SU-DHL-6 (cell line): ENCODE measurements around the gene NUFIP2.

Source experiments
- H2AFZ ChIP-seq: fragments of 200-600 bp; sonication (generic); 2 replicates; pipeline ENCODE4 v1.6.1; 2014; ENCODE audit warnings: low read depth, mild to moderate bottlenecking, moderate library complexity, mixed read lengths, antibody characterized with exemption, low read length; ENCODE audit not compliant: severe bottlenecking
- H3F3A ChIP-seq: fragments of 200-600 bp; shearing (Covaris generic); 2 replicates; pipeline ENCODE4 v1.6.0; 2016; ENCODE audit warnings: antibody characterized with exemption, mild to moderate bottlenecking; ENCODE audit not compliant: insufficient read depth
- H3K27ac ChIP-seq: fragments of 200-600 bp; sonication (generic); 2 replicates; pipeline ENCODE4 v1.5.1; 2016; ENCODE audit warnings: low read depth, mild to moderate bottlenecking, low read length, moderate library complexity, mixed read lengths
- H3K27me3 ChIP-seq: fragments of 200-600 bp; sonication (generic), shearing (Covaris generic); 2 replicates; pipeline ENCODE4 v1.6.0; 2014; ENCODE audit warnings: mild to moderate bottlenecking, low read length
- H3K36me3 ChIP-seq: fragments of 200-600 bp; sonication (generic); 2 replicates; pipeline ENCODE4 v1.6.1; 2014; ENCODE audit warnings: mild to moderate bottlenecking, low read length, mixed read lengths
- H3K4me2 ChIP-seq: fragments of 300-600, 200-600 bp; shearing (Covaris generic), sonication (generic); 2 replicates; pipeline ENCODE4 v1.6.0; 2014; ENCODE audit warnings: low read length, low read depth, mild to moderate bottlenecking; ENCODE audit not compliant: poor library complexity, severe bottlenecking
- H3K4me3 ChIP-seq: fragments of 200-600 bp; sonication (generic); 2 replicates; pipeline ENCODE4 v1.5.1; 2014; ENCODE audit warnings: antibody characterized with exemption, low read length, mild to moderate bottlenecking, mixed read lengths; ENCODE audit not compliant: insufficient read depth, poor library complexity, severe bottlenecking
- H3K79me2 ChIP-seq: fragments of 200-600 bp; sonication (generic); 2 replicates; pipeline ENCODE4 v1.6.1; 2014; ENCODE audit warnings: mild to moderate bottlenecking, low read length, moderate library complexity; ENCODE audit not compliant: insufficient read depth
- H3K9ac ChIP-seq: fragments of 200-600 bp; sonication (generic); 2 replicates; pipeline ENCODE4 v1.7.0; 2014; ENCODE audit warnings: mild to moderate bottlenecking, low read length
- H3K9me2 ChIP-seq: fragments of 200-600 bp; sonication (generic); replicated peaks from 2 replicates; pipeline ENCODE4 v1.6.1; 2014; ENCODE audit warnings: low read length; ENCODE audit not compliant: insufficient read depth
- H3K9me3 ChIP-seq: fragments of 200-600 bp; sonication (generic); 2 replicates; pipeline ENCODE4 v1.6.1; 2014; ENCODE audit warnings: low read length, mixed read lengths; ENCODE audit not compliant: insufficient read depth
- H4K20me1 ChIP-seq: fragments of 200-600 bp; sonication (generic); 2 replicates; pipeline ENCODE4 v1.6.1; 2014; ENCODE audit warnings: low read depth, mild to moderate bottlenecking, antibody characterized with exemption, low read length, moderate library complexity, mixed read lengths
- EZH2phosphoT487 ChIP-seq: fragments of 200-600 bp; sonication (generic), shearing (Covaris generic); conservative IDR thresholded peaks from 2 replicates; pipeline ENCODE4 v1.6.1; 2018; ENCODE audit warnings: mild to moderate bottlenecking, antibody characterized with exemption, low read length, moderate library complexity, mixed read lengths
- TF ChIP-seq, protein P1 (sequence below): fragments of 200-600 bp; sonication (generic); IDR thresholded peaks from one replicate; pipeline ENCODE4 v1.5.1; 2017; ENCODE audit warnings: antibody characterized with exemption, mild to moderate bottlenecking, low read length, moderate library complexity; ENCODE audit not compliant: insufficient read depth, poor library complexity, severe bottlenecking

NUFIP2 gene

GRCh38 chr17:29253037-29253436 lies 40.9 kb downstream of the NUFIP2 start:
- no peaks in the 10 kb centered on the region for H3K9me2 ChIP-seq
- no peak overlapping the region for H3K9ac ChIP-seq
- H3K27me3 ChIP-seq, result no peaks in the 10 kb centered on the region
- peaks cover 3% of the 10 kb centered on the region; the same call in 1 of the 2 replicates for H4K20me1 ChIP-seq
- peaks cover 42% of the 10 kb centered on the region for H3F3A ChIP-seq
- no peaks in the 10 kb centered on the region for H3K9me3 ChIP-seq
- H3K79me2 ChIP-seq, result no peaks in the 10 kb centered on the region
- no peak overlapping the region for H3K4me2 ChIP-seq
- no peak overlapping the region for H3K27ac ChIP-seq
- H3K4me3 ChIP-seq, result no peak overlapping the region
- TF ChIP-seq EZH2phosphoT487, result no peak
- TF ChIP-seq, protein P1, sequence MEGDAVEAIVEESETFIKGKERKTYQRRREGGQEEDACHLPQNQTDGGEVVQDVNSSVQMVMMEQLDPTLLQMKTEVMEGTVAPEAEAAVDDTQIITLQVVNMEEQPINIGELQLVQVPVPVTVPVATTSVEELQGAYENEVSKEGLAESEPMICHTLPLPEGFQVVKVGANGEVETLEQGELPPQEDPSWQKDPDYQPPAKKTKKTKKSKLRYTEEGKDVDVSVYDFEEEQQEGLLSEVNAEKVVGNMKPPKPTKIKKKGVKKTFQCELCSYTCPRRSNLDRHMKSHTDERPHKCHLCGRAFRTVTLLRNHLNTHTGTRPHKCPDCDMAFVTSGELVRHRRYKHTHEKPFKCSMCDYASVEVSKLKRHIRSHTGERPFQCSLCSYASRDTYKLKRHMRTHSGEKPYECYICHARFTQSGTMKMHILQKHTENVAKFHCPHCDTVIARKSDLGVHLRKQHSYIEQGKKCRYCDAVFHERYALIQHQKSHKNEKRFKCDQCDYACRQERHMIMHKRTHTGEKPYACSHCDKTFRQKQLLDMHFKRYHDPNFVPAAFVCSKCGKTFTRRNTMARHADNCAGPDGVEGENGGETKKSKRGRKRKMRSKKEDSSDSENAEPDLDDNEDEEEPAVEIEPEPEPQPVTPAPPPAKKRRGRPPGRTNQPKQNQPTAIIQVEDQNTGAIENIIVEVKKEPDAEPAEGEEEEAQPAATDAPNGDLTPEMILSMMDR, result no peak
- H2AFZ ChIP-seq, result no peak overlapping the region
- 0 out of 2 replicates have a peak, but pooled peaks cover 3% of the 10 kb centered on the region for H3K36me3 ChIP-seq

DNA sequence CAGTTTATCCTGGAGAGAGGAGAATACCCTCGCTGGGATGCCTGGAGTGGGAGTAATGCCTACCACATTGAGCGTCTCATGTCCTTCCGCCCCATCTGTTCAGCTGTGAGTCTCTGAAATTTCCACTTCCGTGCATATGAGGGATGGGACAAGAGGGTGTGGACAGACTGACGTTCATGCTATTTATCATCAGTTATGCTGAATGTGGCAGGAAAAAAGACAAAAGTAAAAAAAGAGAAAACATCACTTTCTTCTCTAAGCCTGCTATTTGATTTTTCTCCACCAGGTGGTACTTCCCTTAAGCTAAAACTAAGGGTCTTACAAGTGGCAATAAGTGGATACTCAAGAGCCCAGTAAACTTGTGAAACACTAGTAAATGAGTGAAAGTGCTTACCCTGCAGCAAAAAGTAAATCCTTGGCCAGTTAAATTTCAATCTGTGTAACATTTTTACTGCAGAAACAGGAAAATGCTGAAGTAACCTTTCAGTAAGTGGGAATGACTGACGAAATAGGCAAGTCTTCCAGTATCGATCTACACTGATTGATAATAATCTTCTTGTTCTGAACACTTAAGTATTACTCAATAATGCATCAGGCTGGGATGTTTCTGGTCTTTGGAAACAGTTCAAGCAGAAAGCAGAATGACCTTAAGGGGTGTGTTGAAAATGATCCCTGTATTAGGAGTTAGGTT lies 41.7 kb downstream of the NUFIP2 start:
- peaks cover 42% of the 10 kb centered on the region for H3F3A ChIP-seq
- TF ChIP-seq EZH2phosphoT487, result no peak
- TF ChIP-seq, protein P1, result peak; percentile 30
- no peak overlapping the region for H3K4me2 ChIP-seq
- no peaks in the 10 kb centered on the region for H3K9me2 ChIP-seq
- H3K27me3 ChIP-seq, result no peaks in the 10 kb centered on the region
- no peak overlapping the region for H2AFZ ChIP-seq
- H3K27ac ChIP-seq, result no peak overlapping the region
- no peaks in the 10 kb centered on the region for H3K9me3 ChIP-seq
- no peaks in the 10 kb centered on the region; the same call in 1 of the 2 replicates for H4K20me1 ChIP-seq
- H3K4me3 ChIP-seq, result no peak overlapping the region
- H3K9ac ChIP-seq, result no peak overlapping the region
- H3K79me2 ChIP-seq, result no peaks in the 10 kb centered on the region
- no peaks in the 10 kb centered on the region for H3K36me3 ChIP-seq

GRCh38 chr17:29251184-29251583 lies 42.8 kb downstream of the NUFIP2 start:
- Histone ChIP-seq H3K4me3 (no peak overlapping the region), H2AFZ (no peak overlapping the region), H4K20me1 (no peaks in the 10 kb centered on the region; the same call in 1 of the 2 replicates), H3F3A (peaks cover 34% of the 10 kb centered on the region), H3K9me3 (no peaks in the 10 kb centered on the region), H3K4me2 (no peak overlapping the region), H3K36me3 (no peaks in the 10 kb centered on the region), H3K27ac (no peak overlapping the region), H3K79me2 (no peaks in the 10 kb centered on the region), H3K9ac (no peak overlapping the region), H3K27me3 (no peaks in the 10 kb centered on the region), H3K9me2 (no peaks in the 10 kb centered on the region)
- TF ChIP-seq, protein P1, result no peak
- no peak for TF ChIP-seq EZH2phosphoT487
